ENCODE data around the gene CSNK1G2.

CSNK1G2 gene

DNA sequence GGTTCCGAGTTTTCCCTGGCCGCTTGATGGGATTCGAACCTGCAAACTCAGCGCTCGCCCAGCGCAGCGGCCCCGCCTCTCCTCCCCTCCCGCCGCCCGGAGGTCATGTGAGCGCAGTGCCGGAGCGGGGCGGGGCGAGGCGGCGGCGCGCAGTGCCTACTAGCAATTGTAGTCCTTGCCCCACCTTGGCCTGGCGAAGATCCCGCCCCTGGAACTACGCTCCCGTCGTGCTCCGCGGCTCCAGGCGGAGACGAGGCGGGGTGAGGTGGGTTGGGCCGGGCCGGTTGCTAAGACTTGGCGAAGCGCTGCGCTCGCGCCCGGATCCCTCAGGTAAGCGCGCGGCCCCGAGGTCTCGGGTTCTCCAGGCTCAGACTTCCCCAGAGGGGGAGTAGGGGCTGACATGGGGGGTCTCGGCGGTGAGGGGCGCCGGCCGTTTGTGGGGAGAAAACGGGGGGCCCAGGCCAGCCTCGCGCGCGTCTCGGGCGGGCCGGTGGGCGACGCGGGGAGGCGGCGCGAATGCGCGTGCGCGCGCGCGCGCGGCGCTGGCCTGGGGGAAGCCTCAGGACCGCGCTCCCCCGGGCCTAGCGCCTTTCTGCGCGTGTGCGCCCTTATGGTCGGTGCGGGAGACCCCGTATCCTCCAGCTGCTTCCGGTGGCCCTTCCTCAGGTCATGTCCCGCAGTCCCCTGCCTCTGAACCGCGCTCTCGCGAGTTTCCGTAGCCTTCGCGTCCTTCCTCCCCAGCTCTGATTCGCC, 35.7 kb upstream of the CSNK1G2 start, which contains the start of the genes ADAT3 and SCAMP4:
TSS of gene ADAT3 (plus strand) at position 290 of the 753 bp plus-strand sequence. CDS start 6,649 bp downstream, outside the sequence.
TSS of gene SCAMP4 (plus strand) at position 290 of the 753 bp plus-strand sequence. CDS start 9,621 bp downstream, outside the sequence.
- peak within 1 kb of the TSS; percentile 47 for H3K4me3 ChIP-seq (ENCODE audit: low read length)
- TF ChIP-seq CTCF (conservative IDR thresholded peaks at IDR 0.05; ENCODE audit: low read depth, low read length): no peak
- DNase-seq (ENCODE audit: low read depth): peak; percentile 96

DNA sequence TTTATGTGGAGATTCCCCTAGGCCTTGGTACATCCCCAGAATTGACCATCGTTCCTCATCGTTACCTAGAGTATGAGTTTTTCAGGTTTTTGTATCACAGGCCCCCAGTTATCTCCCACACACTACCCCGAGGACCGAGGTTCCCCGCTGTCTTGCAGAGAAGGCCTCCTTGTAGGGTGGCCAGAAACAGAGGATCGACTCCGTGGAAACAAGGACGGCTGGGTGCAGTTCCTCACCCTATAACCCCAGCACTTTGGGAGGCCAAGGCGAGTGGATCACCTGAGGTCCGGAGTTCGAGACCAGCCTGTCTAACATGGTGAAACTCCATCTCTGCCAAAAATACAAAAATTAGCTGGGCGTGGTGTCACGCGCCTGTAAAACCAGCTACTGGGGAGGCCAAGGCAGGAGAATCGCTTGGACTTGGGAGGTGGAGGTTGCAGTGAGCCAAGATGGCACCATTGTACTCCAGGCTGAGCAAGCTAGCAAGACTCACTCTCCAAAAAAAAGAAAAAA, 35.1 kb upstream of the CSNK1G2 start:
- no peak for TF ChIP-seq CTCF (conservative IDR thresholded peaks at IDR 0.05; ENCODE audit: low read depth, low read length)
- H3K4me3 ChIP-seq (ENCODE audit: low read length): peak overlapping the region; percentile 47
- no peak for DNase-seq (ENCODE audit: low read depth)

DNA sequence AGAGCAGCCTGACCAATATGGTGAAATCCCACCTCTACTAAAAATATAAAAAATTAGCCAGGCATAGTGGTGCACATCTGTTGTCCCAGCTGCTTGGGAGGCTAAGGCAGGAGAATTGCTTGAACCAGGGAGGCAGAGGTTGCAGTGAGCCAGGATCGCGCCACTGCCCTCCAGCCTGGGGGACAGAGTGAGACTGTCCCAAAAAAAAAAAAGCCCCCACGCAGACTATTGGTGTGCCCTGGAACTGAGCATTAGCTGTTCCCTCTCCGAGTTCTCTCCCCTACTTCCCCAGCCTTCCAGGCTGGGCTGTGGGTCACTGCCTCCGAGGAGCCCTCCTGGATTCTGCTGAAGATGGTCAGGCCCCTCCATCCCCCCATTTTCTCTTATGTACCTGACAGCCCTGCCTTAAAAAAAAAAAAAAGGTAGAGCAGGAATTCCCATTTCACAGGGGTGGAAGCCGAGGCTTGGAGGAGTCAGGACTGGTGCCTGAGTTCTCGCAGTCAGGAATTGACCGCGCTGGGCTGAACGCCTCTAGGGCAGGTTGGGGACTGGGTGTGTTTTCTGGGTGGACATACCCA, 33.9 kb upstream of the CSNK1G2 start:
- no peak for DNase-seq (ENCODE audit: low read depth)
- H3K4me3 ChIP-seq (ENCODE audit: low read length): no peak overlapping the region
- TF ChIP-seq CTCF (conservative IDR thresholded peaks at IDR 0.05; ENCODE audit: low read depth, low read length): no peak

DNA sequence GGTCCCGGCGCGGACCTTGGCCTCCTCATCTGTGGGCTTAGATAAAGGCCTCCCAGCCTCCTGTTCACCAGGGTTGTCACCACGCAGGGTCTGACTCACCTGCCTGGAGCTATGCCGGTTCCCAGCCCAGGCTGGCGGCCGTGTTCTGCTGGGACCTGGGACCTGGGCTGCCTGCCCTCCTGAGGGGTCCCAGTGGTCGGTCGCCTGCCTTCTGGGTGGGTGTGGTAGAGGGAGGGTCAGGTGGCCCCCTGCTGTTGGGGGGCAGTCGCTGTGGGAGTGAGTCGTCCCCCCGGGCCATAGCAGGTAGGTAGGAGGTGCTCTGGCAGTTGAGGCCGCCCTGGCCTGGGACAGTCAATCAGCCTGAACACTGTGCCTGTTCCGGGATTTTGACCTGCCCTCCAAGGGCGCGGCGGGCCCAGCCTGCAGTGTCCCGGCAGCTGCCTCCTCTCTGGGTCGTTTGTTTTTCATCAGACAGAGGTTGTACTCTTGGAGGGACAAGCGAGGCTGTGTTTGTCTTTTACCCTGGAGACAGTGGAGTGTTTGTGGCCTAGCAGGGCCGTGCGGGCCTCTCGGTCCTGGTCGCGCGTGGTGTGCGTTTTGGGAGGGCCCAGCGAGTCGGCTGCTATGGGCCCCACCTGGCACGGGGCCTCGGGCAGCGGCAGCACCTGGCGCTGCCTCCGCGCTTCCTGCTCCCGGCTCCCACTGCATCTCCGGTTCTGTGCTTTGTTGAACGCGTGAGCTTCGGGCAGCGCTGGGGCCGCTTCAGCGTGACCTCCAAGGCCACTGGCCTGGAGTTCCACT, 33.2 kb upstream of the CSNK1G2 start:
- no peak for TF ChIP-seq CTCF (conservative IDR thresholded peaks at IDR 0.05; ENCODE audit: low read depth, low read length)
- H3K4me3 ChIP-seq (ENCODE audit: low read length): no peak overlapping the region
- no peak for DNase-seq (ENCODE audit: low read depth)

GRCh38 chr19:1908364-1908678, 32.7 kb upstream of the CSNK1G2 start:
- no peak for TF ChIP-seq CTCF (conservative IDR thresholded peaks at IDR 0.05; ENCODE audit: low read depth, low read length)
- H3K4me3 ChIP-seq (ENCODE audit: low read length): no peak overlapping the region
- DNase-seq (ENCODE audit: low read depth): no peak

DNA sequence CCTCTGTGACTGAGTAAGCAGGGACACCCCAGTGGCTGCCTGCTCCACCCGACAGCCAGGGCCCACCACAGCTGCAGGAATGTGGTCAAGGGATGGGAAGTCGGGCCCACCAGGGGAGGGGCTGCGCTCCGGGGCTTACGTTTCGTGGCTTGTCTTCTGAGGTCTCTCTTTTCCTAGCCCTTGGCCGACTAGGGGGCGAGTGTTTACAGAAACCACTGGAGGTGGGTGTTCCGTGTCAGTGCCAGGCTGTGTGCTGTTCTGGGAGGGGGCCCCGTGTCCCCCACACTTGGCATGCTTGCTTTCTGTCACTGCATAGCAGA, 31.3 kb upstream of the CSNK1G2 start:
- no peak overlapping the region for H3K4me3 ChIP-seq (ENCODE audit: low read length)
- TF ChIP-seq CTCF (conservative IDR thresholded peaks at IDR 0.05; ENCODE audit: low read depth, low read length): no peak
- no peak for DNase-seq (ENCODE audit: low read depth)

Measured in retinal pigment epithelial cell (primary cell).